COLO668 (cell line): ENCODE results near the gene RPP25L.

Source experiments
- DNase-seq: peaks from one replicate; lab custom pipeline; 2025; ENCODE audit not compliant: unreplicated experiment; lab: John Stamatoyannopoulos, UW

Gene RPP25L

GRCh38 chr9:34588671-34589635 is 22.9 kb downstream of the RPP25L start:
- DNase-seq, result peak; percentile 17

GRCh38 chr9:34587271-34587670 is 24.6 kb downstream of the RPP25L start:
- DNase-seq, result no peak

- DNase-seq, result no peak
Observed at GRCh38 chr9:34585946-34586669, 25.8 kb downstream of the RPP25L start.

GRCh38 chr9:34584970-34585369 is 26.9 kb downstream of the RPP25L start:
- no peak for DNase-seq

GRCh38 chr9:34582787-34583186 is 29.1 kb downstream of the RPP25L start:
- DNase-seq, result no peak

- no peak for DNase-seq
Observed at GRCh38 chr9:34581318-34581717, 30.6 kb downstream of the RPP25L start.

- peak; percentile 7 for DNase-seq
Observed at GRCh38 chr9:34580358-34580757, 31.5 kb downstream of the RPP25L start.

- DNase-seq, result no peak
Observed at GRCh38 chr9:34579808-34580163, 32.1 kb downstream of the RPP25L start.

- DNase-seq, result no peak
Observed at GRCh38 chr9:34579104-34579807, 32.6 kb downstream of the RPP25L start.

GRCh38 chr9:34578241-34579103 is 33.4 kb downstream of the RPP25L start:
- peak; percentile 19 for DNase-seq

- DNase-seq, result no peak
Observed at GRCh38 chr9:34577400-34578240, 34.3 kb downstream of the RPP25L start.

GRCh38 chr9:34576597-34577399 is 35.1 kb downstream of the RPP25L start:
- DNase-seq, result no peak

GRCh38 chr9:34575862-34576596 is 35.9 kb downstream of the RPP25L start:
- no peak for DNase-seq

- no peak for DNase-seq
Observed at GRCh38 chr9:34575241-34575640, 36.7 kb downstream of the RPP25L start.

GRCh38 chr9:34574571-34574970 is 37.3 kb downstream of the RPP25L start:
- no peak for DNase-seq

- DNase-seq, result no peak
Observed at GRCh38 chr9:34573599-34574325, 38.1 kb downstream of the RPP25L start.

GRCh38 chr9:34572628-34573027 is 39.3 kb downstream of the RPP25L start:
- no peak for DNase-seq

- no peak for DNase-seq
Observed at GRCh38 chr9:34572092-34572491, 39.8 kb downstream of the RPP25L start.
